KG1 (cell line): ENCODE data around the gene ATXN7L1.
"Not testable (repeated sequence)": the region's sequence is repeated elsewhere in the genome, so short reads cannot be mapped to it uniquely, and the experiment has no call there.

Source experiments
- DNase-seq: peaks from one replicate; lab custom pipeline; 2025; lab: John Stamatoyannopoulos, UW

The ATXN7L1 gene

DNA sequence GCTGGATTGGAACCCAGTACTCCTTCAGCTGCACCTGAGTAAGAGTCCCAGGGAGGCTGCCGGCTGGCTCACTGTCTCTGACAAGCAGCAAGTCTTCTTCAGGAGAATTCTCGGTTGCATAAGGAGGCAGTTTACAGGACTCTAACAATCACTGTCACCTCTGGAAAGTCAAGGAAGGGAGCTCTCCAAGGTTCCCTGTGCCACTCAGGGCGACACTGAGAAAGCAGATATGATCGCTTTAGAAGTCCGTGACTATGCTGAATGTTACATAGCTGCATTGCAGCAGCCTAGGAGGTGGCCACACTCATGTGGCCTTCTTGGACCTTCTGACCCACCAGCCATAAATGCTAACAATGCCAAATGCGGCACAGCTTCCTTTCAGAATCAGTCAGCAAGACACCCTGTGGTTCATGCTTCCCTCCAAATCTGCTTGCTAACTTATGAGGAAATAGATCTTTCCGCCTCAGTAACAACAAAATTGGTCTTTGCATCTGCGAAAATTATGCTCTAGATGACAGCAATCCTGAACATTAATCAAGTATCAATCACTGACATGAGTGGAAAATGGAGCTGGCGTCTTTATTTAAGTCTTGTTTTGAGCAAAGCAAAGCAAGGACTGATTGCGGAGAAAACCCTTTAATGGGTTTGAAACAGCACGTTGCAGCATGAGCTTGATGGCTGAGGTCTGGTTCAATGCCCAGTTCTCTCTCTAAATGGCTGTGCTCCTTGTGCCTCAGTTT is 132.9 kb downstream of the ATXN7L1 start:
- no peak for DNase-seq

DNA sequence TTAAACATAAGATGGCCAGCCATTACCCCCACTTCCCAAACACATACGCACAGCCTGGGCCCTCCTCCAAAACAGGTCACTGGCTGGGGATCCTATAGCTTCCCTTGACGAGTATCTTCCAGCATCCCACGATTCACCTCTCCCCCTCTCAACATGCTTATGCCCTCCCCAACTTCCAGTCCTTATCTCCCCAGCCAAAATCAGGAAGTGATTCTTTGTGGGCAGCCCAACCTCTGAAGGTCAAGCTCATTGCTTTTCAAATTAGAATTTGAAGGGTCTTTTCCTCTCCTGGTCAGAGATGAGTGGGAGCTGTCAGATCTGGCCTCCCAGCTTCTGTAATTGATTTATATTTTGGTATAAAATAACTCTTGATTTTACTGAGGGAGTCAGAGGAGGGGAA is 133.6 kb downstream of the ATXN7L1 start:
- DNase-seq, result no peak

DNA sequence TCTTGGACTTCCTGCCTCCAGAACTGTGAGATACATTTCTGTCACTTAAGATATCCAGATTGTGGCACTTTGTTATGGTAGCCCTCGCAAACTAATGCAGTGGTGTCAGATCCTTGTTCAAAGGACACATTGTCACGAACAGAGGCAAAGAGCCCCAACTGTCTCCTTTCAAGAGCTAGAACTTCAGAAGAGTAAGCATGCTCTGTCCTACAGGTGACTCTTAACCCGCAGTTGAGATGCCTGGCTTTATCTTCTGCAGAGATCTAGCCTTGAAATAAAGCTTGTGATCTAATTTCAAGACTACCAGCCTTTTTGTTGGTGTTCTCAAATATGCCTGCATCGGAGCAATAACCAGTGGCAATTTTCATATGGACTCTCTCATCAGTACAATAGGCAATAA is 134.4 kb downstream of the ATXN7L1 start:
- DNase-seq, result no peak

DNA sequence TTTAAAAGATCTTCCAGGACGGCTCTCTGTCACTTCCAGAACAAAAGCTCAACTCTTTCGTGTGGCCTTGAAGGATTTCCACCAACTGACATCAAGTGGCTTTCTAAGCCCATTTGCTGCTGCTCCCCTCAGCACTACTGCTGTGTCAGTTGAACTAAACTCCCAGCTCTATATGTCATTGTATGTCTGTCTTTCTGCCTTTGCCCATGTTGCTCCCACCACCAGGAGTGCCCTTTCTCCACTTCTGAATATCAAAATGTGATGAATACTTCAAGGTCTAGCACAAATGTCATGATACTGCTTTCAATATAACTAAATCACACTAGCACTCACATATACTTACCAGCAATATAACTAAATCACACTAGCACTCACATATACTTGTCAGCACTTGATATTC is 138.3 kb downstream of the ATXN7L1 start:
- DNase-seq, result no peak

DNA sequence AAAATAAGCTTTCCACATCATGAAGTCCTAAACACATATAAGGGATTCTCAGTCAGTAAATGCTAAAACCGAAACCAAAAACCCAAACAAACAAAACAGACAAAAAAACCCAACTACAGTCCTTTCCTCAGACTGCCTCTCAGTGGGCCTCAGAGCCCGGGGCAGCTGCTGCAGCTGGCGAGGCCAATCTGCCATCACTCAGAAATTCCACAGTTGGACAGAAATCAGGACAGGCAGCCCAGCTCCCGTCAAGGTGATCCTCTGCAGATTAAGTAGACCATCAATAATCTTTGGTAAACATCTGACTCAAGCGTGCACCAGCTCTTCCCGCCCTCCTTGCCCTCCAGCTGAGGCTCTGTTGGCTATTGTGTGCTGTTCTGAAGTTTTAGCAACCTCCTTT is 142.2 kb downstream of the ATXN7L1 start:
- DNase-seq, result no peak

DNA sequence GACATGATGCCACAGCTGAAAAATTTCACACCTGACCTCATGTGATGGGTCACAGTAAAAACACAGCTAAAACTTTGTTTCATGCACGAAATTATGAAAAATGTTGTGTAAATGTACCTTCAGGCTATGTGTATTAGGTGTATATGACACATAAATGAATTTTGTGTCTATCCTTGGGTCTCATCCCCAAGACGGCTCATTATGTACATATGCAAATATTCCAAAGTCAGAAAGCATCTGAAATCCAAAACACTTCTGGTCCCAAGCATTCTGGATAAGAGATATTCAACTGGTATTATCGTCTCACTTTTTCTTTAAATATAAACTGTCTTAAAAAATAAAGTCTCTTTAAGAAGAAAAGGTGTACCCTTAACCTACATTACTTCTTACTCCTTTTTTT is 145.4 kb downstream of the ATXN7L1 start:
- DNase-seq, result no peak

DNA sequence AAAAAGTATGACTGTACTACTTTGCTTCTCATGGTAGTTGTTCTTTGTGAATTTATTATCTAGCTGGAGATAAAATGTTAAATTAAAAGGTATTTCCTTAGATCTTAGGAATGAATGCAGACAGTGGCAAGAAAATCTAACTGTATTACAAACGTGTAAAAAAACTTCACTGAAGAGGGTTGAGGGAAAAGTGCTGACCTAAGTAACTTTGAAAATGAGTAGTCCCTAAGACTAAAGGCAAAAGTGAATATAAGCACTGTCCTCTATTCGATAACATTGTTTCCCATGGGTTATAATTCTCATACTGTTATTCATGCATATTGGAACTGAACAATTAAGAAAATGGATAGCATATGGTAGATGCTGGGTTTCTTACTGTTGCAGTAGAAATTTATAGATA is 148.4 kb downstream of the ATXN7L1 start:
- no peak for DNase-seq

DNA sequence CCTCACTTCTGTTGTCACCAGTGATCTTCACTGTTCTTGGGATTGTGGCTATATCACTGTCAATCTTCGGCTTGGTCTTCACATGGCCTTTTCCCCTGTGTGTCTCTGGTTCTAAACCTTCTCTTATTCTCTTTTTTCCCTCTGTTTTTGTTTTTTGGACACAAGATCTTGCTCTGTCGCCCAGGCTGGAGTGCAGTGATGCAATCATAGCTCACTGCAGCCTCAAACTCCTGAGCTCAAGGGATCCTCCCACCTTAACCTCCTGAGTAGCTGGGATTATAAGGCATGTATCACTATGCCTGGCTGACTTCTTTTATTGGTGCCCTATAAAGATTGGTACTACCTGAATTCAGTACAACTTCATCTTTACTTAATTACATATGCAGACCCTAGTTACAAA is 151.7 kb downstream of the ATXN7L1 start:
- no peak for DNase-seq

DNA sequence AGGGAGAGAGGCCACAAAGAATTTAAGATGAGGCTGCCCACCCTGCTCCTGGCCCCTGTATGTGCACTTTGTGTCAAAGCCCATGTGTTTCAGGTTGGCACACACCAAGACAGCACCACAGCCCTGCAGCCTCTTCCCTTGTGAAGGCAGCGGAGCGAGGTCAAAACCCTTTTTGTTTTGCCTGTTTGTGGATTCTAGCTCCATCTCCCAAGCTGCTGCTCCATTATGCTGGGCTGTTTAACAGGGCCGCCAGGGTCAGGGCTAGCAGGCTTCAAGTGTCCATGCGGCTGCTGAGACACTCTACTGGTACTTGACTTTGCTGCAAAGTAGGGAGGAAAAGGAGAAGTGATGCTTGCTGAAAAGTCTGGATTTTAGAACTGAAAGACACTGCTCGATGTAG is 152.8 kb downstream of the ATXN7L1 start:
- no peak for DNase-seq

DNA sequence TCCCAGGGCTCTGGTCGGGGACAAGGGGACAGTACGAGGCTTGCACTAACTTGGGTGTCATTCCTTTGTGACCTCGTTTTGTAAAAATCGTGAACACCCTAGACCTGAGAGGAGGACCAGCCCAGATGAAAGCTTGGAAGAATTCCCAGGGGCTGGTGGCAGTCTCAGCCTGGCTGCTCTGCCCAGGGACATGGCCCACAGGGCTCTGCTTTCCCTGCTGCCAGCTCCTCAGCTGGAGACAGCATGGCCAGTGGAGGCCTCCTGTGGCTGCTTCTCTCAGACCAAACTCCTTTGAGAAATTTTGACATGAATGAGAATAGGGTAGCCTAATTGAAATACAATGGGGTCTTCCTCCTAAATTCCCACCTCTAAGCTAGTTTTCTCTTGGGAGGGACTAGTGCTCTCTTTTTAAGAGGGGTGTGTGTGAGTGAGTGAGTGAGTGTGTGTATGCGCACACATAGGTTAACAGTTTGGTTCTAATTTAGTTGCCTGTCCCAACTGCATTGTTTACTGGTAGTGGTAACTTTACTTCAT is 154.8 kb downstream of the ATXN7L1 start:
- DNase-seq, result no peak

DNA sequence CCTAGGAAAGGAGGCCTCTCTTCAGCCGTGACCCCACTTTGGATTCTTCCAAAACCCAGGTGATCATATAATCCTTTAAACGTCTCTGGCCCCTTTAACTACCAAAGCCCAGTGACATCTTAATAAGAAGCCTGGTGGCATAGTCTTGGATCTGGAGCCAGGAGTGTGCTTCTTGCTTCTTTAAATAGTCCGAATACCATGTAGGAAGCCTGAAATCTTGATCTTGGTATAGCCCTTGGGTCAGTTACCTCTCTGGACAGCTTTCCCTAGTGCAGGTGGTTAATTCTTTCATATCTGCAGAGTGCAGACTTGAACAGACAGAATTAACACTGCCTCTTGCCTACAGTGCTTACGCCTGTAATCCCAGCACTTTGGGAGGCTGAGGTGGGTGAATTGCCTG is 156.5 kb downstream of the ATXN7L1 start:
- DNase-seq, result no peak

DNA sequence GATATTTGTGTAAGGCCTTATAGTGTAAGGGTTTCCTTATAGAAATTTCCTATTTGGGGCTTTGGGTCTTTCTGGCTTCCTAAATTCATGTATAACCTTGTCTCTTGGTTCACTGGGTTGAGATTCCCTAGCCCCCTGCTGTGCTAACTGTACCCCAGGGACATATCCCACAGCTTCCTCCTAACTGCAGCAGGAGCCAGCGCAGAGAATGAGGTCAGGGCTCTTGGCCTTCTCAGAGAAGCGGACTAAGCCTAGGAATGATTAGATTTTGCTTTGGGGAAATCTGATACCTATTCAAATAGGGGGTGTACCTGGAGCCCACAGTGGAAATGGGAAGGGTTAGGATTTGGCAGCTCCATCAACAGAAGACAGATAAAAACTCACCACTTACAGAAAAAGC is 157.0 kb downstream of the ATXN7L1 start:
- DNase-seq, result no peak

DNA sequence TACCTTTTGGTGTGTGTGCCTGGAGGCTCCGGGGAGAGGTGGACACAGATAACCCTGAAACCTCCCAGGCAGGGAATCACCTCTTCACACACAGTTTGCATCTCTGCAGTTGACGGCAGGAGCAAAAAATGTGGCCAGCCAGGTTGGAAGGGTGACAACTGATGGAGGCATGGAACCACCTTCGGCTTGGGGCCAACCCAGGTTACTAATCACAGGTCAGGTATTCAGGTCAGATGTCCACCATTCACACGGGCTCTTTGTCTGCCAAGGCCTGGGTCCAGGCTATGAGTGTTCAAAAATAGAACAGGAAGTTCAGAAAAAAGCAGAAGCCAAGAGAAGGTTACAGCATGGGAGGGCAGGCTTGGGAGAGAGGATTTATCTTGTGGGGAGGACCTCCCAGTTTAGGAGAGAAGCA is 157.9 kb downstream of the ATXN7L1 start:
- no peak for DNase-seq

DNA sequence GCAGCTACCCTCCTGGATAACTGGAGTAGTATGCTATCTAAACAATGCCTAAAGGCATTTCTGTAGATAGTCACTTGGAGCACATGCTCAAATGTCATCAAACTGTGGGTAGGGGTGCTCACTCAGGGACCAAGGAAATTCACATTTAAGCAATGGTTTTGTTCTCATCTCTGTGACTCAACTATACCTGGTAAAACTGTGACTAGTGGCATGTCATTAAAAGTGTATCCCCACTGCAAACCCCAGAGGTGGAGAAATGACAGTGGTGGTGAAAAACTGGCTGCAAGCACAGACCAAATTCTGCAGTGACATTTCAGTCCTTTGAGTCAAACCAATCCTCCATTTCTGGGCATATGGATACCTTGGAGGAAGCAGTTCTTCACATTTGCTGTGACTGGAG is 160.9 kb downstream of the ATXN7L1 start:
- no peak for DNase-seq

DNA sequence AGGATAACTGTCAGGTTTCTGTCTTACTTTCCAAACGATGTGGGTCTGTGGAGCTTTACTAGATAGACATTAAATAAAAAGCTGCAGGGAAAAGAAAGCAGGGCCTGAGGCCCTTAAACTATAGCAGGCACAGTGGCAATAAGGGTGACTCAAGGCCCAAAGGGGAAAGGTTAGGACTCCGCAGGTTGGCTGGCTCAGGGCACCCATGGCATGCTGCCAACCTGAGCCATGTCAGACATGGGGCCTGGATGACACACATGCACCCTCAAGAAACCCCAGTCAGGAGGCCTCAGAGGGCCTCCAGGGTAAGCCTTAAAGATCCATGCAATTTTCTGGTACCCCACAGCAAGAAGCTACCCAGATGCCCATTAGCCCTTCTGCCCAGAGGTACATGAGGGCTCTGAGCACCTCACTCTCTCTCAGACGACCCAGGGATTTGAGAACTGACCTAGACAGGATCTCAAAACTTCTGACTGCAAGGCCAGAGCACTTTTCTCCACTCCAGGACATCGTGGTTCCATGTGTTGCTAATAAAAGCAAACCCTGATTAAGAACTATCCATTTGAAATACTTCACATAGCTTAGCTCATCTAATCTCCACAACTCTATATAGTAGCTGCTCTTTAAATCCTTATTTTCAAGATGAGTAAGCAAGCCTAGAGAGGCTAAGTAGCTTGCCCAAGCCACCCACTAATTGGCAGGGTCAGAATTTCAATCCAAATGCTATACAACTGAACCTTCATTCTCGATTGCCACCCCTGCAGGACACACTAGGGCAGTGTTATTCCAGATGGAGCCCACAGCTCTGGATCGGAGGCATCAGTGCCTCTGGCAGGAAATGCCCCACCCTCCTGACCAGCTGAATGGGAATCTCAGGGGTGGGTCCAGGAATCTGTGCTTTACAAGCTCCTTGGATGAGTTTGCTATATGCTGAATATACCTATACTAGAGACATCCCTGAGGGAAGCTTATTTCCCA is 162.6 kb downstream of the ATXN7L1 start:
- no peak for DNase-seq

DNA sequence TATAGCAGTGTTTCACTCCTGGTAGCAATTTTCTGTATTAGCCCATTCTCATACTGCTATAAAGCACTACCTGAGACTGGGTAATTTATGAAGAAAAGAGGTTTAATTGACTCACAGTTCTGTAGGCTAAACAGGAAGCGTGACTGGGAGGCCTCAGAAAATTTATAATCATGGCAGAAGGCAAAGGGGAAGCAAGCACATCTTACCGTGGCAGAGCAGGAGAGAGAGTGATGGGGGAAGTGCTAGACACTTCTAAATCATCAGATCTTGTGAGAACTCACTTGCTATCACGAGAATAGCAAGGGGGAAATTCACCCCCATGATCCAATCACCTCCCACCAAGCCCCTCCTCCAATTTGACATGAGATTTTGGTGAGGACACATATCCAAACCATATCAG is 163.5 kb downstream of the ATXN7L1 start:
- no peak for DNase-seq

DNA sequence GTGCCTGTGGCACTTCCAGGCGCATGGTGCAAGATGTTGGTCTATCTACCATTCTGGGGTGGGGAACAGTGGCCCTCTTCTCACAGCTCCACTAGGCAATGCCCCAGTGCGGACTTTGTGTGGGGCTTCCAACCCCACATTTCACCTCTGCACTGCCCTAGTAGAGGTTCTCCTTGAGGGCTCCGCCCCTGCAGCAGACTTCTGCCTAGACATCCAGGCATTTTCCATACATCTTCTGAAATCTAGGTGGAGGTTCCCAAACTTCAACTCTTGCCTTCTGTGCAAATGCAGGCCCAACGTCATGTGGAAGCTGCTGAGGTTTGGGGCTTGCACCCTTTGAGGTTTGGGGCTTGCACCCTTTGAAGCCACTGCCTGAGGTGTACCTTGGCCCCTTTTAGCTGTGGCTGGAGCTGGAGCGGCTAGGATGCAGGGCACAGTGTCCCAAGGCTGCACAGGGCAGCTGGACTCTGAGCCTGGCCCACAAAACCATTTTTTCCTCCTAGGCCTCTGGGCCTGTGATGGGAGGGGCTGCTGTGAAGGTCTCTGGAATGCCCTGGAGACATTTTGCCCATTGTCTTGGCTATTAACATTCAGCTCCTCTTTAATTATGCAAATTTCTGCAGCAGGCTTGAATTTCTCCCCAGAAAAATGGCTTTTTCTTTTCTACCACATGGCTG is 164.5 kb downstream of the ATXN7L1 start:
- no peak for DNase-seq

DNA sequence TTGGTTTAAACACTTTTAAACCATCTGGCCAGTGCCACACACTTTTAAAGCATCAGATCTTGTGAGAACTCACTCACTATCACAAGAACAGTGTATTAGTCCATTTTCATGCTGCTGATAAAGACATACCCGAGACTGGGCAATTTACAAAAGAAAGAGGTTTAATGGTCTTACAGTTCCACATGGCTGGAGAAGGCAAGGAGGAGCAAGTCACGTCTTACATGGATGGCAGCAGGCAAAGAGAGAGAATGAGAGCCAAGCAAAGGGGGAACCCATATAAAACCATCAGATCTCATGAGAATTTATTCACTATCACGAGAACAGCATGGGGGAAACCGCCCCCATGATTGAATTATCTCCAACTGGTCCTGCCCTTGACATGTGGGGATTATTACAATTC is 165.7 kb downstream of the ATXN7L1 start:
- not testable (repeated sequence) for DNase-seq

DNA sequence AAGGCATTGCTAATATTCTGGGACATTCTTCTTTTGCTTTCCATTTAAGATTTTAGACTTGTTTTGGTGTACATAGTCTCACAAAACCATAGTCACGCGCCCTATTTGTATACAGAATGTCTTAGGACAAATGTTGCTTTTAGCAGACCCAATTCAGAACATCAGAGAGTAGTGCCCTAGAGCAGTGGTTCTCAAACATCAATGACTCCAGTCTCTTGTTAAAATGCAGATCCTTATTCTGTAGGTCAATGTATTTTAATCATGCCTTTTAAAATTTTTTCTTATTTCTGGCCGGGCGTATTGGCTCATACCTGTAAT is 167.7 kb downstream of the ATXN7L1 start:
- DNase-seq, result no peak

DNA sequence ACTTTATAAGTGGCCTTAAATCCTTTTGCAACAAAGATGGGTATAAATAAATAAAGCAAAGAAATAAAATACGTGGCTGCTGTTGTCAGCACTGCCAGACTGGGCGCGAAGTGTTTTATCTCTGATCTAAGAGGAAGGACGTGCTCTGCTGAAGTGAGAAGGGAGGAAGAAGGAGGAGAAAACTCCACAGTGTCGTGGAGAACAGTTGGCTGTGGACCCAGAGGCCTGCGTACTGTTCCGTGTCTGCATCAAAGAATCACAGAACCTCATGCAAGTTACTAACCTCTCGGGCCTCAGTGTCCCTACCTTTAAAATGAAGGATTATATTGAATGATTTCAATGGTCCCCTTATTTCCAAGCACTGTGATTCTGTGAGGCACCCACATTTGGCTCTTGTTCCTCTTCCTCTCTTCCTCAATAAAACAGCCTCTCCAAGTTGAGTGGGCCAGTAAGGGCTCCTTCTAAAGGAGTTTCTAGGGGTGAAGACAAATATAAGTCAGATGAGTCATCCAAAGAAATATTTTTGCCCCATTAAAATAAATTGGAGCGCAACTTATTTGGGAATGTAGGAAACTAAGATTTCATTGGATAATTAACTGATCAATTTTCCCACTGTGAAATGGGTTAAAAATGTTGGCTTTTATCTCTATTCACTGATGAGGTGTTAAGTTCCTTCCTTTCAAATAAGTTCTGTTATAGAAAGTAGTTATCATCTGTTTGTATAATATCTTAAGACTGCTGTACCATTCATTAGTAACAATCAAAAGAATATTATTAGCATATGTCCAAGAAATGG is 168.2 kb downstream of the ATXN7L1 start:
- DNase-seq, result no peak

DNA sequence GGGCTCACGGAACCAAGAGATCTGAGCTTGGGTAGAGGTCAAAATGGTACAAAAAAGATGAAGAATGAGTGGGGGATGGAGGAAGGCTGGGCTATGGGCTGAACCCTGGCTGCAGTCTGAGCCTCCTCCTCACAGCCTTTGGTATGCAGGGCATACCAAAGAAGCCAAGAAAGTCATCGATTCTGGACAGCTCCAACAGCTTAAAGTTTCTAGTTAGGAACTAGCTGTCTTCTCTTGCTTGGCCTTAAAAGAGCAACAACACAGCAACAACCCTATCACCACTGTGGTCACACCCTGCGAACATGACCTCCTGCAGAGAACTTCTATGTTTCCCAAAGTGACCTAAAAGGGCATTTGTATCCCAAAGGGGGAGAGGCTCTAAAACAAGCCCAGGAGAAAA is 169.0 kb downstream of the ATXN7L1 start:
- no peak for DNase-seq

DNA sequence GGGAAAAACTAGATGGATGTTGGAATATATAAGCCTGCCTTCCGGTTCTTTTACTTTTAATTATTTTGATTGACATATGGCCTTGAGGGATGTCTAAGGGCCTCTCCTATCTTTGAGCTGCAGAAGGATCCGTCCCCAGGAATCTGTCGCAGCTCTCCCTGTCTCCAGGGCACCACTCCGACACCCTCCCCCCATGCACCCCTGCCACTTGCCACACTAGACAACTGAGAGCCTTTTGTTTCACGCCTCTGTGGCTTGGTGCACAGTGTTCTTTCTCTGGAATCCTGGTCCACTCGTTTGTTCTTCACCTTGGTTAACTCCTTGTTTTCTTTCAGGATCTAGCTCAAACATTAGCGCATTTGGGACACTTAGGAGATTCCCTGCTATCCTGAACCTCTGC is 171.0 kb downstream of the ATXN7L1 start:
- DNase-seq, result no peak
